ENCODE data around the gene AFMID. TPM values are rescaled to one million over a fixed set of nuclear protein-coding genes. Genes with fewer than 3 reads are reported as not detected.

Gene AFMID
- total and polyA plus RNA-seq, 2 of the 13 experiments (the other 11 are each of a cell fraction or from before 2014, with no cell fraction given), result 249 to 270 TPM

- no peak for TF ChIP-seq ZSCAN29 (CRISPR knock-in tag; conservative IDR thresholded peaks at IDR 0.05)
- TF ChIP-seq SIN3A (IDR thresholded peaks at IDR 0.05; ENCODE audit: borderline replicate concordance, low read depth, low read length), result no peak; the same call in 1 of the 2 replicates
- 0 out of 2 replicates have a peak, but pooled peaks have one; percentile 40 for TF ChIP-seq THAP11 (CRISPR knock-in tag; IDR thresholded peaks at IDR 0.05)
- TF ChIP-seq AHR (CRISPR knock-in tag; IDR thresholded peaks at IDR 0.05), result 0 out of 2 replicates have a peak, but pooled peaks have one; percentile 11
- no peak for TF ChIP-seq ZNF44 (CRISPR knock-in tag; IDR thresholded peaks at IDR 0.05)
- TF ChIP-seq ZNF530 (CRISPR knock-in tag; IDR thresholded peaks at IDR 0.05; ENCODE audit: low read depth), result no peak
- TF ChIP-seq MAFF (IDR thresholded peaks at IDR 0.05; ENCODE audit: low read depth, low read length), result no peak
- no peak for TF ChIP-seq FOXA1 (IDR thresholded peaks at IDR 0.05)
- no peak for TF ChIP-seq FOXA1 (CRISPR knock-in tag; IDR thresholded peaks at IDR 0.05)
- TF ChIP-seq SNAPC4 (CRISPR knock-in tag; IDR thresholded peaks at IDR 0.05), result peak; percentile 22; the same call in 1 of the 2 replicates
- no peak for TF ChIP-seq STAT6 (CRISPR knock-in tag; IDR thresholded peaks at IDR 0.05; ENCODE audit: borderline replicate concordance)
- no peak for TF ChIP-seq ZNF280D (CRISPR knock-in tag; IDR thresholded peaks at IDR 0.05)
- TF ChIP-seq ZIK1 (CRISPR knock-in tag; IDR thresholded peaks at IDR 0.05; ENCODE audit: borderline replicate concordance, low read depth), result no peak
- no peak for TF ChIP-seq CENPX (CRISPR knock-in tag; IDR thresholded peaks at IDR 0.05)
- no peak for TF ChIP-seq SIN3B (IDR thresholded peaks at IDR 0.05; ENCODE audit: low read length)
- no peak for TF ChIP-seq TRIM24 (CRISPR knock-in tag; IDR thresholded peaks at IDR 0.05)
- TF ChIP-seq ZNF616 (CRISPR knock-in tag; IDR thresholded peaks at IDR 0.05; ENCODE audit: low read depth), result peak; percentile 39; the same call in 1 of the 2 replicates
Observed at GRCh38 chr17:78140169-78141051, 46.8 kb upstream of the AFMID start (continued).

All from HepG2 (cell line).